SK-N-SH treated with all-trans-retinoic acid at 6 μM for 48 hours (cell line): ENCODE data around the gene THAP8.

Experiments
- CREB5 ChIP-seq: fragments of 250-450 bp; sonication (Bioruptor Pico); IDR thresholded peaks from 2 replicates; pipeline ENCODE4 v1.5.1; 2020; ENCODE audit warnings: low read depth, mild to moderate bottlenecking, moderate library complexity
- CSRNP3 ChIP-seq: fragments of 250-450 bp; sonication (Bioruptor Pico); IDR thresholded peaks from 2 replicates; pipeline ENCODE4 v1.5.1; 2021; ENCODE audit warnings: mild to moderate bottlenecking, moderate library complexity
- PATZ1 ChIP-seq: fragments of 250-450 bp; sonication (Bioruptor Pico); IDR thresholded peaks from 2 replicates; pipeline ENCODE4 v1.8.0; 2020; ENCODE audit warnings: mild to moderate bottlenecking, moderate library complexity, borderline replicate concordance
- TSHZ2 ChIP-seq: fragments of 250-450 bp; sonication (Bioruptor Pico); IDR thresholded peaks from 2 replicates; pipeline ENCODE4 v1.5.0; 2020; ENCODE audit warnings: mild to moderate bottlenecking, moderate library complexity
- ZFP3 ChIP-seq: fragments of 250-450 bp; sonication (Bioruptor Pico); IDR thresholded peaks from 2 replicates; pipeline ENCODE4 v1.5.0; 2020; ENCODE audit warnings: mild to moderate bottlenecking, moderate library complexity
- ZFP30 ChIP-seq: fragments of 450-650 bp; formaldehyde crosslinking; IDR thresholded peaks from 2 replicates; pipeline ENCODE4 v1.5.0; 2022; ENCODE audit warnings: mild to moderate bottlenecking, moderate library complexity

GRCh38 chr19:36009220-36009619 is 44.9 kb downstream of the THAP8 start:
- TF ChIP-seq ZFP30 (CRISPR knock-in tag) (no peak), CREB5 (CRISPR knock-in tag) (no peak), ZFP3 (CRISPR knock-in tag) (no peak), TSHZ2 (CRISPR knock-in tag) (no peak), CSRNP3 (no peak), PATZ1 (CRISPR knock-in tag) (no peak)
